Measurements from ENCODE around the gene THAP9. TPM values are rescaled to one million over a fixed set of nuclear protein-coding genes. Genes with fewer than 3 reads are reported as not detected.
A peak's percentile ranks its signal among the peaks of the same experiment; 100 is the strongest.

Gene THAP9, protein sequence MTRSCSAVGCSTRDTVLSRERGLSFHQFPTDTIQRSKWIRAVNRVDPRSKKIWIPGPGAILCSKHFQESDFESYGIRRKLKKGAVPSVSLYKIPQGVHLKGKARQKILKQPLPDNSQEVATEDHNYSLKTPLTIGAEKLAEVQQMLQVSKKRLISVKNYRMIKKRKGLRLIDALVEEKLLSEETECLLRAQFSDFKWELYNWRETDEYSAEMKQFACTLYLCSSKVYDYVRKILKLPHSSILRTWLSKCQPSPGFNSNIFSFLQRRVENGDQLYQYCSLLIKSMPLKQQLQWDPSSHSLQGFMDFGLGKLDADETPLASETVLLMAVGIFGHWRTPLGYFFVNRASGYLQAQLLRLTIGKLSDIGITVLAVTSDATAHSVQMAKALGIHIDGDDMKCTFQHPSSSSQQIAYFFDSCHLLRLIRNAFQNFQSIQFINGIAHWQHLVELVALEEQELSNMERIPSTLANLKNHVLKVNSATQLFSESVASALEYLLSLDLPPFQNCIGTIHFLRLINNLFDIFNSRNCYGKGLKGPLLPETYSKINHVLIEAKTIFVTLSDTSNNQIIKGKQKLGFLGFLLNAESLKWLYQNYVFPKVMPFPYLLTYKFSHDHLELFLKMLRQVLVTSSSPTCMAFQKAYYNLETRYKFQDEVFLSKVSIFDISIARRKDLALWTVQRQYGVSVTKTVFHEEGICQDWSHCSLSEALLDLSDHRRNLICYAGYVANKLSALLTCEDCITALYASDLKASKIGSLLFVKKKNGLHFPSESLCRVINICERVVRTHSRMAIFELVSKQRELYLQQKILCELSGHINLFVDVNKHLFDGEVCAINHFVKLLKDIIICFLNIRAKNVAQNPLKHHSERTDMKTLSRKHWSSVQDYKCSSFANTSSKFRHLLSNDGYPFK
- total RNA-seq = 1 to 10 TPM; 2.1 to 5.2 (median 2.9) TPM

DNA sequence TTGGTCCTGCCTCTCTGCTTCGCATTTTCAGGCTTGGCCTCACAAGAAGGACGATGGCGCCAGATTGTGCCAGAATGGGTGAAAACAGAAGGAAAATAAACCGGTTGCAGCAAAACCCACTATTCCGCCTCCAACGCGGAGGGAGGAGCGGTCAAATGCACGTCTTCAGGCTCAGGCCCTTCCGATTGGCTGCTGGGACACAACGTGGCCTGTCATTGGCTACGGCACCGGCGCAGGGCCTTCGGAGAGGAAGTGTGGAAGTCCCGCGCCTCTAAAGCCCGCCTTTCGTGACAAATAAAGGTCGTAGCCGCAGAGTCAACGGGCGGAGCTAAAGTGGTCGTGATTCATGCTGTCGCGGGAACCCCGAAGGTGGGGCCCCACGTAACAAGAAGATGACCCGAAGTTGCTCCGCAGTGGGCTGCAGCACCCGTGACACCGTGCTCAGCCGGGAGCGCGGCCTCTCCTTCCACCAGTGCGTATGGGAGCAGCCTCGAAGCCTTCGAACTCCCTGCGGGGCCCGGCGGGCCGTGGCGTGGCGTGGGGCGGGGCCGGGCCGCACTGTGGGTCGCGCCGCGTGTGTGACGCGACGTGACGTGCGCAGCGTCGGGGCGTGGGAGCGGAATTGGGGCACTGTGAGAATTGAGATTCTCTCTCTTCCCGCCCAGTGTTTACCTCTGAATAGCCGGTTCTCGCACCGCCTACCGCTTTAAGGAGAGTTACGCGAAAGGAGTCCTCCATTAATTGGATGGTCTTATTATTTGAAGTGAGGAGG lies at the start of gene THAP9:
TSS of gene THAP9 (plus strand) at position 325 of the 772 bp plus-strand sequence. CDS start at position 393, 68 bp downstream.
- H3K27me3 ChIP-seq = no peaks in the 10 kb centered on the region
- peak within 1 kb of the TSS; percentile 71 to 80 (median 75) for H3K4me3 ChIP-seq
- peaks cover 0 to 27% (median 7%) of the 10 kb centered on the region in 4 donors for H3K36me3 ChIP-seq
- no peaks in the 10 kb centered on the region for H3K9me3 ChIP-seq
- peak within 1 kb of the TSS; percentile 90 to 98 (median 97) for H3K27ac ChIP-seq (replicated peaks in 1 of 4)
- peaks cover 31 to 44% (median 36%) of the 10 kb centered on the region in 4 donors for H3K4me1 ChIP-seq
- WGBS = 1% methylated on average over 15 of the region's 67 CpGs
- peak; percentile 99 for DNase-seq (ENCODE audit: extremely low spot score)
- TF ChIP-seq EP300 (IDR thresholded peaks at IDR 0.05) = no peak
- TF ChIP-seq, protein P1, sequence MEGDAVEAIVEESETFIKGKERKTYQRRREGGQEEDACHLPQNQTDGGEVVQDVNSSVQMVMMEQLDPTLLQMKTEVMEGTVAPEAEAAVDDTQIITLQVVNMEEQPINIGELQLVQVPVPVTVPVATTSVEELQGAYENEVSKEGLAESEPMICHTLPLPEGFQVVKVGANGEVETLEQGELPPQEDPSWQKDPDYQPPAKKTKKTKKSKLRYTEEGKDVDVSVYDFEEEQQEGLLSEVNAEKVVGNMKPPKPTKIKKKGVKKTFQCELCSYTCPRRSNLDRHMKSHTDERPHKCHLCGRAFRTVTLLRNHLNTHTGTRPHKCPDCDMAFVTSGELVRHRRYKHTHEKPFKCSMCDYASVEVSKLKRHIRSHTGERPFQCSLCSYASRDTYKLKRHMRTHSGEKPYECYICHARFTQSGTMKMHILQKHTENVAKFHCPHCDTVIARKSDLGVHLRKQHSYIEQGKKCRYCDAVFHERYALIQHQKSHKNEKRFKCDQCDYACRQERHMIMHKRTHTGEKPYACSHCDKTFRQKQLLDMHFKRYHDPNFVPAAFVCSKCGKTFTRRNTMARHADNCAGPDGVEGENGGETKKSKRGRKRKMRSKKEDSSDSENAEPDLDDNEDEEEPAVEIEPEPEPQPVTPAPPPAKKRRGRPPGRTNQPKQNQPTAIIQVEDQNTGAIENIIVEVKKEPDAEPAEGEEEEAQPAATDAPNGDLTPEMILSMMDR (IDR thresholded peaks at IDR 0.05) = no peak
- peak; percentile 90 to 96 for TF ChIP-seq POLR2AphosphoS5 (IDR thresholded peaks at IDR 0.05)
- TF ChIP-seq POLR2A (IDR thresholded peaks at IDR 0.05; ENCODE audit: low read depth) = peak; percentile 87
- intact Hi-C loops (cut with DNase I) = loop anchor here (5.0 kb wide), 1 partner anchor 112 kb away; the partner anchor contains the start of gene LIN54

DNA sequence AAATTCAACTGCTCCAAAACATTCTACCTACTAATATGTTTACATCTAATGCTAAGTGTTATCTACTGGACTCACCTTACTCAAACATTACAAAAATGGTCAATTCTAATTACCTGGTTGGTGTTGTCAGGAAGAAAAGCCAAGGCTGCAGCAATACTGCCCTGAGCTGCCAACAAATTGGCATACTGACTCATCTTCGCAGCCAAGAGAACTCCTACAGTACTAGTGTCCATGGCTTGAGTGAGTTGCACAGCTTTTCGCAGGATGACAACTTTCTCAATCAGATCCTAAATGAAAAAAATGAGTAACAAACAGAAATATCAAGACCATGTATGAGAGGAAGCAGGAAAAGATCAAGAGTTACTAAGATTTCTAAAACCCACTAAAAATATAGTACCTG lies 49.2 kb upstream of the THAP9 start:
- no peaks in the 10 kb centered on the region for H3K27me3 ChIP-seq
- TF ChIP-seq EP300 (IDR thresholded peaks at IDR 0.05) = no peak
- TF ChIP-seq, protein P1 (IDR thresholded peaks at IDR 0.05) = no peak
- no peak for TF ChIP-seq POLR2A (IDR thresholded peaks at IDR 0.05; ENCODE audit: low read depth)
- TF ChIP-seq POLR2AphosphoS5 (IDR thresholded peaks at IDR 0.05) = no peak
- H3K9me3 ChIP-seq = no peaks in the 10 kb centered on the region
- intact Hi-C loops (cut with DNase I) = no loop called here
- no peak overlapping the region for H3K4me3 ChIP-seq
- H3K4me1 ChIP-seq = no peaks in the 10 kb centered on the region
- 90% methylated on average over 2 of the region's 2 CpGs for WGBS
- DNase-seq (ENCODE audit: extremely low spot score) = no peak
- peaks cover 57 to 100% (median 93%) of the 10 kb centered on the region in 4 donors for H3K36me3 ChIP-seq
- H3K27ac ChIP-seq (replicated peaks in 1 of 4) = no peak overlapping the region

DNA sequence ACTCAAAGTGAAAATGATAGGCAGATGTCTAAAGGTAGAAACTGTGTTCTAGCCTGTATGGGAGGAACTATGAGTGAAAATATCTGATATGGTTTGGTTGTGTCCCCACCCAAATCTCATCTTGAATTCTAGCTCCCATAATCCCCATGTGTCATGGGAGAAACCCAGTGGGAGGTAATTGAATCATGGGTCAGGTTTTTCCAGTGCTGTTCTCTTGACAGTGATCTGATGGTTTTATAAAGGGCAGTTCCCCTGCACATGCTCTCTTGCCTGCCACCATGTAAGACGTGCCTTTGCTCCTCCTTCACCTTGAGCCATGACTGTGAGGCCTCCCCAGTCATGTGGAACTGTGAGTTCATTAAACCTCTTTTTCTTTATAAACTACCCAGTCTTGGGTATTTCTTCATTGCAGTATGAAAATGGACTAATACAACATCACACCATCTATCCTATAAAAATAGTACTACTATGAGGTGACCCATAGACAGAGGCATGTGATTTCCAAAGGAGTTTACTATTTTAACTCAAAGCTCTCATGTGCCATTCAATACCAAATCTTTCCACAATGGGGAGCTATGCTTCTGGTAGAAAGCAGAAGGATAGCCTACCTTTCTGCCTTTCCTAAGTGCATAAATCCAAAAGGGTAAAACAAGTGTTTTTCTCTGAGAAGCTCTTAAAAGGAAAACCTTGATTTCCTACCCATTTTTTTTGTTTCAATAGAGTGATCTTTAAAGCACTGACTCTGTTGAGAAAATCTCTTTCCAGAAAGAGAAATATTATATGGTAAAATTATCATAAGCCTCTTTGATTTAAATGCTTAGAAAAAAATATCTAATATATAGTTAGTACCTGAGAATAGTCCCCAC lies 48.4 kb upstream of the THAP9 start:
- Histone ChIP-seq H3K4me1 (no peaks in the 10 kb centered on the region), H3K4me3 (no peak overlapping the region), H3K27ac (replicated peaks in 1 of 4) (no peak overlapping the region), H3K36me3 (peaks cover 54 to 100% (median 94%) of the 10 kb centered on the region in 4 donors), H3K27me3 (no peaks in the 10 kb centered on the region), H3K9me3 (no peaks in the 10 kb centered on the region)
- TF ChIP-seq, protein P1 (IDR thresholded peaks at IDR 0.05) = peak in 2 of 3 experiments; percentile 11 to 47
- no peak for TF ChIP-seq POLR2AphosphoS5 (IDR thresholded peaks at IDR 0.05)
- intact Hi-C loops (cut with DNase I) = no loop called here
- no peak for DNase-seq (ENCODE audit: extremely low spot score)
- WGBS = 100% methylated on average over 1 of the region's 1 CpG

All from esophagus muscularis mucosa (tissue), 4 donors.